ENCODE data around the gene PALM. TPM values are rescaled to one million over a fixed set of nuclear protein-coding genes. Genes with fewer than 3 reads are reported as not detected.

The PALM gene
- total RNA-seq, 1 donor from 2014 or later, result 45.1 TPM

GRCh38 chr19:795073-795611, 86.4 kb downstream of the PALM start:
- peaks cover 13% of the 10 kb centered on the region for H3K27me3 Mint-ChIP-seq (ENCODE audit: low read depth)
- no peaks in the 10 kb centered on the region for H3K9me3 Mint-ChIP-seq
- peaks cover 20% of the 10 kb centered on the region for H3K4me1 Mint-ChIP-seq
- H3K4me3 Mint-ChIP-seq, result peak overlapping the region; percentile 49
- peaks cover 7% of the 10 kb centered on the region for H3K36me3 Mint-ChIP-seq (ENCODE audit: low read depth)
- TF ChIP-seq CTCF (conservative IDR thresholded peaks at IDR 0.05), result no peak
- DNase-seq (ENCODE audit: low read depth, low spot score), result no peak
- no peak overlapping the region for H3K27ac Mint-ChIP-seq (ENCODE audit: unreplicated experiment)

DNA sequence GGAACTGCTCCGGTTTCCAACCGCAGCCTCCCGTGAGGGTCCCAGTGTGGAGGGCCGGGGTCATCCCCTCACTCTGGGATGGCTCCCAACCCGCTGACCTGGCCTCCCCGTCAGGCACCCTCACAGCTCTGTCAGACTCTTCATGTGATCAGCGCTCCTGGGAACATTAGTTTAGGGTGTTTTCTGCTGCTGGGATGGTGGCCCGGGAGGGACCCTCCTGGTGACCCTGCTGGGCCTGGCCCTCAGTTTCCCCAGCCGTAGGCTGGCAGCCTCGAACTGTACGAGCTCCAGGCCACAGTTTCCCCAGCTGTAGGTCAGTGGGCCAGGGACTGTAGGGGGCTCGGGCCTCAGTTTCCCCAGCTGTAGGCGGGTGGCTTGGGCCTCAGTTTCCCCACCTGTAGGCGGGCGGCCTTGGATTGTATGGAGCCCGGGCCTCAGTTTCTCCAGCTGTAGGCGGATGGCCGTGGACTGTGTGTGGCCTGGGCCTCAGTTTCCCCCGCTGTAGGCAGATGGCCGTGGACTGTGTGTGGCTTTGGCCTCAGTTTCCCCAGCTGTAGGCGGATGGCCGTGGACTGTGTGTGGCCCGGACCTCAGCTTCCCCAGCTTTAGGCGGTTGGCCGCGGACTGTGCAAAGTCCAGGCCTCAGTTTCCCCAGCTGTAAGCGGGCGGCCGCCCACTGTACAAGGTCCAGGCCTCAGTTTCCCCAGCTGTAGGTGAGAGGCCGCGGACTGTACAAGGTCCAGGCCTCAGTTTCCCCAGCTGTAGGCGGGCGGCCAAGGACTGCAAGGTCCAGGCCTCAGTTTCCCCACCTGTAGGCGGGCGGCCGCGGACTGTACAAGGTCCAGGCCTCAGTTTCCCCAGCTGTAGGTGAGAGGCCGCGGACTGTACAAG, 87.2 kb downstream of the PALM start:
- H3K36me3 Mint-ChIP-seq (ENCODE audit: low read depth), result peaks cover 11% of the 10 kb centered on the region
- H3K4me1 Mint-ChIP-seq, result peaks cover 26% of the 10 kb centered on the region
- H3K27me3 Mint-ChIP-seq (ENCODE audit: low read depth), result peaks cover 13% of the 10 kb centered on the region
- H3K9me3 Mint-ChIP-seq, result no peaks in the 10 kb centered on the region
- TF ChIP-seq CTCF (conservative IDR thresholded peaks at IDR 0.05), result no peak
- H3K27ac Mint-ChIP-seq (ENCODE audit: unreplicated experiment), result no peak overlapping the region
- H3K4me3 Mint-ChIP-seq, result peak overlapping the region; percentile 98
- no peak for DNase-seq (ENCODE audit: low read depth, low spot score)

- Mint-ChIP-seq H3K27me3 (ENCODE audit: low read depth) (peaks cover 13% of the 10 kb centered on the region), H3K36me3 (ENCODE audit: low read depth) (peaks cover 11% of the 10 kb centered on the region), H3K4me3 (peak within 1 kb of the TSS; percentile 98), H3K4me1 (peaks cover 29% of the 10 kb centered on the region), H3K27ac (ENCODE audit: unreplicated experiment) (peak within 1 kb of the TSS; percentile 97), H3K9me3 (no peaks in the 10 kb centered on the region)
- no peak for TF ChIP-seq CTCF (conservative IDR thresholded peaks at IDR 0.05)
- peak; percentile 97 for DNase-seq (ENCODE audit: low read depth, low spot score)
Measured at GRCh38 chr19:796692-797527, 88.2 kb downstream of the PALM start, which contains the start of gene PTBP1. Gene PTBP1, plus strand, starts transcription at chr19:797452. Its CDS starts 46 bp downstream, at chr19:797498.

Other genes starting within 250 kb of the PALM start
- 39.0 and 45.2 TPM in 2 replicates for gene SHC2, start 247.9 kb upstream of the PALM start, total RNA-seq
- gene MADCAM1, start 212.4 kb upstream of the PALM start, total RNA-seq, result 0.75 and 1.1 TPM in 2 replicates
- gene TPGS1, start 201.4 kb upstream of the PALM start, total RNA-seq, result 22.3 TPM in 2 replicates
- gene CDC34, start 177.2 kb upstream of the PALM start, total RNA-seq, result 106 and 111 TPM in 2 replicates
- gene GZMM, start 164.9 kb upstream of the PALM start, total RNA-seq, result not detected in 2 replicates
- 564 and 613 TPM in 2 replicates for gene BSG, start 136.3 kb upstream of the PALM start, total RNA-seq
- gene HCN2, start 119.1 kb upstream of the PALM start, total RNA-seq, result 0.71 and 0.84 TPM in 2 replicates
- 69.7 and 71.1 TPM in 2 replicates for gene POLRMT, start 75.4 kb upstream of the PALM start, total RNA-seq
- gene FGF22, start 69.1 kb upstream of the PALM start, total RNA-seq, result 0.51 and 0.84 TPM in 2 replicates
- gene RNF126, start 45.7 kb upstream of the PALM start, total RNA-seq, result 50.6 and 55.9 TPM in 2 replicates
- gene FSTL3, start 32.5 kb upstream of the PALM start, total RNA-seq, result 7.7 and 8.9 TPM in 2 replicates
- gene PRSS57, start 13.5 kb upstream of the PALM start, total RNA-seq, result not detected in 2 replicates
- 0.14 TPM in 1 of 2 replicates, not detected in the other for gene MISP, start 42.2 kb downstream of the PALM start, total RNA-seq
- 674 and 701 TPM in 2 replicates for gene PTBP1, start 88.5 kb downstream of the PALM start, total RNA-seq
- gene PLPPR3, start 113.0 kb downstream of the PALM start, total RNA-seq, result 46.3 and 50.9 TPM in 2 replicates
- gene AZU1, start 118.9 kb downstream of the PALM start, total RNA-seq, result 0.30 and 0.68 TPM in 2 replicates
- gene PRTN3, start 132.1 kb downstream of the PALM start, total RNA-seq, result not detected in 2 replicates
- not detected in 2 replicates for gene ELANE, start 143.4 kb downstream of the PALM start, total RNA-seq
- not detected in 2 replicates for gene CFD, start 150.7 kb downstream of the PALM start, total RNA-seq
- gene MED16, start 184.3 kb downstream of the PALM start, total RNA-seq, result 73.9 and 77.7 TPM in 2 replicates
- gene RNU6-9, start 184.5 kb downstream of the PALM start, total RNA-seq, result not detected in 2 replicates
- 47.7 and 50.9 TPM in 2 replicates for gene R3HDM4, start 204.3 kb downstream of the PALM start, total RNA-seq
- 2.2 and 2.4 TPM in 2 replicates for gene KISS1R, start 208.4 kb downstream of the PALM start, total RNA-seq
- 48.4 and 58.9 TPM in 2 replicates for gene ARID3A, start 217.1 kb downstream of the PALM start, total RNA-seq